ENCODE results near the gene TMEM234. TPM values are rescaled to one million over a fixed set of nuclear protein-coding genes. Genes with fewer than 3 reads are reported as not detected.
A peak's percentile ranks its signal among the peaks of the same experiment; 100 is the strongest.

TMEM234 gene
- total and polyA plus RNA-seq, 8 donors = 11.6 to 169 (median 19.6) TPM

- TF ChIP-seq POLR2A (IDR thresholded peaks at IDR 0.05) = no peak
- TF ChIP-seq EP300 (IDR thresholded peaks at IDR 0.05) = no peak
- no peak for TF ChIP-seq CTCF (IDR thresholded peaks at IDR 0.05)
- no peak for TF ChIP-seq POLR2AphosphoS5 (IDR thresholded peaks at IDR 0.05)
- peaks cover 28 to 46% (median 35%) of the 10 kb centered on the region in 4 donors for H3K4me1 ChIP-seq
- no peak overlapping the region for H3K4me3 ChIP-seq
- no peak for DNase-seq
- intact Hi-C loops (cut with DNase I; ENCODE audit: low total_unique reads) = no loop called here
- peak overlapping the region in 2 of 5 donors; percentile 94 to 95 for H3K27ac ChIP-seq
- WGBS, 5 donors = 71 to 88% (median 86%) methylated on average over 4 of the region's 4 CpGs
- H3K9me3 ChIP-seq = no peaks in the 10 kb centered on the region
- peaks cover 41 to 71% (median 66%) of the 10 kb centered on the region in 4 donors for H3K36me3 ChIP-seq
- H3K27me3 ChIP-seq = no peaks in the 10 kb centered on the region
These were observed 2.1 kb upstream of the TMEM234 start for GRCh38 chr1:32224285-32224684.

GRCh38 chr1:32223683-32224082, 1.5 kb upstream of the TMEM234 start:
- Histone ChIP-seq H3K4me1 (peaks cover 28 to 46% (median 35%) of the 10 kb centered on the region in 4 donors), H3K4me3 (peak overlapping the region in 2 of 4 donors; percentile 88 to 89), H3K27me3 (no peaks in the 10 kb centered on the region), H3K9me3 (no peaks in the 10 kb centered on the region), H3K27ac (peak overlapping the region in 4 of 5 donors; percentile 90 to 97 (median 94)), H3K36me3 (peaks cover 35 to 69% (median 64%) of the 10 kb centered on the region in 4 donors)
- intact Hi-C loops (cut with DNase I; ENCODE audit: low total_unique reads) = no loop called here
- WGBS, 5 donors = 65 to 82% (median 74%) methylated on average over 2 to 3 of the region's 3 CpGs
- TF ChIP-seq EP300 (IDR thresholded peaks at IDR 0.05) (no peak), POLR2AphosphoS5 (IDR thresholded peaks at IDR 0.05) (no peak), POLR2A (IDR thresholded peaks at IDR 0.05) (no peak), CTCF (IDR thresholded peaks at IDR 0.05) (no peak)
- no peak for DNase-seq

- no peaks in the 10 kb centered on the region for H3K27me3 ChIP-seq
- DNase-seq = no peak
- peak overlapping the region; percentile 86 to 97 (median 94) for H3K27ac ChIP-seq
- H3K4me1 ChIP-seq = peaks cover 28 to 46% (median 35%) of the 10 kb centered on the region in 4 donors
- peak overlapping the region; percentile 88 to 95 (median 92) for H3K4me3 ChIP-seq
- TF ChIP-seq EP300 (IDR thresholded peaks at IDR 0.05) (no peak), POLR2AphosphoS5 (IDR thresholded peaks at IDR 0.05) (no peak), CTCF (IDR thresholded peaks at IDR 0.05) (no peak), POLR2A (IDR thresholded peaks at IDR 0.05) (no peak)
- peaks cover 26 to 67% (median 59%) of the 10 kb centered on the region in 4 donors for H3K36me3 ChIP-seq
- H3K9me3 ChIP-seq = no peaks in the 10 kb centered on the region
- 4 to 11% (median 5%) methylated on average over 8 to 13 of the region's 13 CpGs for WGBS, 5 donors
- intact Hi-C loops (cut with DNase I; ENCODE audit: low total_unique reads) = no loop called here
These were observed 573 bp downstream of the TMEM234 start for GRCh38 chr1:32221581-32221979.

GRCh38 chr1:32220746-32221580, 1.2 kb downstream of the TMEM234 start:
- no peaks in the 10 kb centered on the region for H3K27me3 ChIP-seq
- WGBS, 5 donors = 86 to 92% (median 91%) methylated on average over 3 to 4 of the region's 4 CpGs

More at GRCh38 chr1:32220746-32221580, 1.2 kb downstream of the TMEM234 start:
- Histone ChIP-seq H3K9me3 (no peaks in the 10 kb centered on the region), H3K4me1 (peaks cover 28 to 52% (median 38%) of the 10 kb centered on the region in 4 donors), H3K36me3 (peaks cover 26 to 67% (median 59%) of the 10 kb centered on the region in 4 donors), H3K27ac (peak overlapping the region in 4 of 5 donors; percentile 90 to 97 (median 94)), H3K4me3 (peak overlapping the region; percentile 88 to 95 (median 92))
- TF ChIP-seq POLR2AphosphoS5 (IDR thresholded peaks at IDR 0.05) (no peak), CTCF (IDR thresholded peaks at IDR 0.05) (no peak), EP300 (IDR thresholded peaks at IDR 0.05) (no peak), POLR2A (IDR thresholded peaks at IDR 0.05) (no peak)
- DNase-seq = no peak
- intact Hi-C loops (cut with DNase I; ENCODE audit: low total_unique reads) = no loop called here
